HG03135 (cell line): ENCODE measurements around the gene ZNF407.
A peak's percentile ranks its signal among the peaks of the same experiment; 100 is the strongest.

Experiments
- ATAC-seq: cut with Tn5 transposase; IDR thresholded peaks from one replicate; pipeline ENCODE4 v1.9.1; 2021; ENCODE audit warnings: mild to moderate bottlenecking, moderate library complexity; ENCODE audit not compliant: unreplicated experiment

ZNF407 gene

GRCh38 chr18:74587441-74587840 is 10.2 kb upstream of the ZNF407 start:
- no peak for ATAC-seq

- ATAC-seq = no peak
Observed at GRCh38 chr18:74589021-74589420, 8.6 kb upstream of the ZNF407 start.

DNA sequence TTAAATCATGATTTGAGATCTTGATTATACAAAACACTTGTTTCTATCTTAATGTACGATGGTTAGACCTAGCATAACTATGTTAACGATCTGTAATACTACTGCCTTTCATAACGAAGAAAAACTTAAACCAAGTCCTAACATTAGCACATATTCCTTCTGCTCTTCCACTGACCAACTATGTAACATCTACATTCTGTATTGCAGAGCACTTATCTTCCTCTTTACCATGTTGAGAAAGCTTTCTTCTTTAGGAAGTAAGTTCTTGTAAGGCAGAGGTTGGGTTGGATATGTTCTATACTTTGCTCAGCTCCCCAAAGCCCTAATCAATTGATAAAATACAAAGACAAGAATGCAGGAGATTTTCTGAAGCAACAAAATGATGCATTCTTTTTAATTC is 7.9 kb upstream of the ZNF407 start:
- ATAC-seq = no peak

DNA sequence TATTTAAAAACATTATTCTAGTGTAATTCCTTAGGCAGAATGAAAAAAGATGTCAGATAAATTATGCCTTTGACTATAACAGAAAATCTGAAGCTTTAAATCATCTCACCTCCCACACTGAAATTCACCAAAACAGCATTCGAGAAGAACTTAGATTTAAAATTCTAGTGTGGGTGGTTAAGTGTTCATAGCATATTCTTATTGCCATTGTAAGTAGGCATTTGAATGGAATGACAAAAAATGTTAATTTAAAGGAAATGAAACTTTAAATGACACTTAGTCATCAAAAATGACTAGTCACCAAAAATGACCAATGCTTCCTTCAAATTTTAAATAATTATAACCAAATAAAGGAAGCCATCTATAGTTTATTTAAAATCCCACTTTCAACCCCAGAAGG is 7.0 kb upstream of the ZNF407 start:
- ATAC-seq = no peak

- no peak for ATAC-seq
Observed at GRCh38 chr18:74595431-74595830, 2.2 kb upstream of the ZNF407 start.

- ATAC-seq = peak; percentile 46
Observed at GRCh38 chr18:74597034-74597661, 522 bp upstream of the ZNF407 start.

DNA sequence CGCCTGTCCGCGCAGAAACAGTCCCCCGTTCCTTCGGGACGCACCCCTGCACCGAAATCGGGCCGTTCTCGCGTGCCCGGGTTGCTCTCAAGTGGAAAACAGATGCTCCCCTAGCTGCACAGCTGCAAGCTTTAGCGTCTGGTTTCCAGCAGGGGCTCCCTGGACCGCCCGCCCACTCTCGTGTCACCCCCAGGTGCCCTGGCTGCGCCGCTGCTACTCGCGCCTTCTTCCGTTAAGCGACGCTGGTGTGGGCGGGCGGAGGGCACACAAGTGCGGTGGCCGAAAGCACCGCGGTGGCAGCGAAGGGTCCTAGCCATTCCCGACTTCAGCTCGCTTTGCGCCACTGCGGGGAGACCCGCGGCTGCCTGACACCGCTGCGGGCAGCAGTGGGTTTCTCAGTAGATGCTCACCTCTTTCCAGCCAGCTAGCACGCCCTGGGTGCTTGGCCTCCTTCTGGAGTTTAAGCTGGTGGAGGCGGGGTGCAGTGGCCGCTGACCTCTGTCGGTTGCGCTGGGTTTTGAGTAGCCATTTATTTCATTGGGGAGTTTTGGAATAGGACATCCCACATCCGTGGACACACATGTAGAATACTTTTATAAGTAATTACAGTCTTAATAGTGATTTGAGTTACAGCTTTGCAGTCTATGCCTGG is 806 bp downstream of the ZNF407 start:
- peak; percentile 59 for ATAC-seq

DNA sequence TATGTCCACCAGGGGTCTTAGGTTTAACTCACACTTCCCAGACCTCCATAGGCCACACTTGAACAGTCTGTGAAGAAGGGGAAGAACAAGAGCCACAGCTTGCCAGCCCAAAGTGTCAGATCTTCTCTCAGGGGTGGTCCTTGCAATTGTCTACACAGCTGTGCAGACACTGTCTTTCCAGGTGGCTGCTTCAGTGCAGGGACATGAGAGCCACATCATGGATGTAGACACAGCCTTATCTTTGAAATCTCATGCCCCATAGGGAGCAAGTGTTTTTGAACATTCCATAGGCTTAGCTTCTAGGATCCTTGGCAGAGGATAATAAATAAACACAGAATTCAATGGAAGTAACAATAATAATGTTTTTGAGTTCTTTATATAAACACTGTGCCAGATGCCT is 6.7 kb downstream of the ZNF407 start:
- ATAC-seq = no peak

GRCh38 chr18:74604774-74605173 is 7.1 kb downstream of the ZNF407 start:
- no peak for ATAC-seq

DNA sequence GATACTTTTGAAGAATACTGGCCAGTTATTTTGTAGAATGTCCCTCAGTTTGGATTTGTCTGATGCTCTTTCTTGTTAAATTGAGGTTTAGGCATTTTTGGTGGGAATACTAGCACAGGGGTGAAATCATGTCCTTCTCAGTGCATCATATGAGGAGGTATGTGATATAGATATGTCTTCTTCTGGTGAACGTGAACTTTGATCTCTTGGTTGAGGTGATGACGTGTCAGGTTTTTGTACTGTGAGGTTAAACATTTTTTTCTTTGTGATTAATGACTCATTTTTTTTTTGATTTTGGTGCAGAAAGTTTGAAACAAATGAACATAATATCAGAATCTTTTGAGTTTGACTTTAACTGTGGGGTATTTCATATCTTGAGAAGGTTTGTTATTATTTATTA is 11.0 kb downstream of the ZNF407 start:
- ATAC-seq = no peak

DNA sequence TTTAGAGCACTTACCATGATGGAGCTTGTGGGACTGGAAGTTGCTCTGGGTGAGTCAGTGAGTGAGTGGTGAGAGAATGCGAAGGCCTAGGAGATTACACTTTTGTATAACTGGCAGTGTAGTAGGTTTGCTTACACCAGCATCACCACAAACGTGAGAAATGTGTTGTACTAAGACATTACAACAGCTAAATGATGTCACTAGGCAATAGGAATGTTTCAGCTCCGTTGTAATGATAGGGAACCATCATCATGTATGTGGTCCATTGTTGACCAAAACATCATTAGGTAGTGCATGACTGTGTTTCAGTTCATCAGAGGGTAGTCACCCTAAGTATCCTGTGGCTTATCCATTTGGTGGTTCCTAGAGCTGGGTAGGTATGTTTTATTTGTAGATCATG is 11.9 kb downstream of the ZNF407 start:
- no peak for ATAC-seq

- no peak for ATAC-seq
Observed at GRCh38 chr18:74610051-74610615, 12.5 kb downstream of the ZNF407 start.

DNA sequence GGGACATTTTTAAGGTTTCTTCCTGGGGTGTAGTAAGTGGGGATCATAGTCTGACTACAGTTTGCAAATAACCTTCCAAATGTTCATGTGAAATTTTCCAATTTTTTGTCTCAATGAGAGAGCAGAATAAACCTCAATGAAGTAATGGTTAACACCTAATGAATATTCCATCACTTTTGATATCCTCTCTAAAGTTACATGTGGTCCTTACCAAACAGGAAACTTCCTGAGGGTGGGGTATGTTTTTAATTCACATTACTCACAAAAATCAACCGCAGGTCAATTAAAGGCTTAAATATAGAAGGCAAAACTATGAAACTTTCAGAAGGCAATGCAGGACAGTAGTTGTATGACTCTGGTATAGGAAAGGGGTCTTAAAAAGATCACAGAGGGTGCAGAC is 13.2 kb downstream of the ZNF407 start:
- ATAC-seq = no peak

DNA sequence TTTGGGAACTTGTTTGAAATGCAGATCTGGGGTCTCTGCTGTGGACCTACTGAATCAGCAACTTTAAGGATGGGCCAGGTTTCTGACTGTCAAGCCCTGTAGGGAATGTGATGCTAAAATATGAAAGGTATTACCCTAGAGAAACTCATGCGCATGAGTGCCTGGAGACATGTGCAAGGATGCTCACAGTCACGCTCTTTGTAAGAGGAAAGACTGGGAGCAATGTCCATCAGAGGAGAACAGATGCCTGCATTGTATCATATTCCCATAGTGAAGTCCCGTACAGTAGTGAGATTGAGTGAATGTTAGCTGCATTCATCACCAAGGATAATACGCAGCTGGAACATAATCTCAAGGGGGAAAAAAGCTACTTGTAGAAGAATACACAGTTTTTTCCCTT is 14.1 kb downstream of the ZNF407 start:
- ATAC-seq = no peak

- no peak for ATAC-seq
Observed at GRCh38 chr18:74613381-74613780, 15.7 kb downstream of the ZNF407 start.

GRCh38 chr18:74616494-74616893 is 18.8 kb downstream of the ZNF407 start:
- ATAC-seq = no peak

DNA sequence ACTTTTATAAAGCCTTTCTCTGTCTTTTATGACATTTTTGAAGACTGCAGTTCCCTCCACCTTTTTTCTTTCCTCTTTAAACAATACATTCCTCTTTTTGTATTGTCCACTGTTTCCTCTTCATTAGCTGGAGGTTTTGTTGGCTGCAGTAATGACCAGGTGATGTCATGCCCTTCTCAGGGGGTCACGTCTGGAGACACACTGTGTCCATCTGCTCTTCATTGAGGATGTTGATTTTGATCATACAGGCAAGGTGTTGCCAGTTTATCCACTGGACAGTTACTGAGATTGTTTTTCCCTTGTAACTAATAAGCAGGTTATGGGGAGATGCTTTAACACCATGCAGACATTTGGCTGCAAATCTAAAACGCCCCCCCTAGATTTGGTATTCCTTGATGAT is 19.8 kb downstream of the ZNF407 start:
- ATAC-seq = no peak

GRCh38 chr18:74622072-74622471 is 24.4 kb downstream of the ZNF407 start:
- ATAC-seq = no peak

DNA sequence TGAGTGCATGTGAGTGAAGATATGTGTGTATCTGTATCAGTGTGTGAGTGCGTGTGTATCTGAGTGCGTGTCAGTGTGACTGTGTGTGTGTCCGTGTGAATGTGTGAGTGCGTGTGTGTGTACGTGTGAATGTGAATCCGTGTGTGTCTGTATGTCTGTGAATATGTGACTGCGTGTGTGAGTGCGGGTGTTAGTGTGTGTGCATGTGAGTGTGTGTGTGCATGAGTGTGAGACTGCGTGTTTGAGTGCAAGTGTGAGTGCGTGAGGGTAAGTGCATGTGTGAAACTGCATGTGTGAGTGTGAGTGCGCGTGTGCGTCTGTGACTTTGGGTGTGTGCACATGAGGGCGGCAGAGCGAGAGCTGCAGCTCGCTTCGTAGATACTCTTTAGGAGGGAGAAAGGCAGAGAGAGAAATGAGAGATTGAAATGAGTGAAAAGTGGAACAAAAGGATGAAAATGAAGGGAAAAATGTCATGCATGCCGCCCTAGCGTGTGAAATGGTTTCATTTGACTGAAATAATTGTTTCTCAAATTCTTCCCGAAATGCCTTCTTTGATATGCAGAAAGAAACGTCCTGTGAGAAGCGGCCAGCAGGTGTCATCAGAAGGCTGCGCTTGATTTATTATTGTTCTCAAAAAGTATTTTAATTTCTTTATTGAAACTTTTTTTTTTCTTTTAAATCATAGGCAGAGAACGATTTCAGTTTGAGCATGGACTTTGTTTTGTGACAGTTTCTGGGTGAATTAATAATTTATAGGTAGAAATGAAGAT is 25.6 kb downstream of the ZNF407 start:
- ATAC-seq = no peak

DNA sequence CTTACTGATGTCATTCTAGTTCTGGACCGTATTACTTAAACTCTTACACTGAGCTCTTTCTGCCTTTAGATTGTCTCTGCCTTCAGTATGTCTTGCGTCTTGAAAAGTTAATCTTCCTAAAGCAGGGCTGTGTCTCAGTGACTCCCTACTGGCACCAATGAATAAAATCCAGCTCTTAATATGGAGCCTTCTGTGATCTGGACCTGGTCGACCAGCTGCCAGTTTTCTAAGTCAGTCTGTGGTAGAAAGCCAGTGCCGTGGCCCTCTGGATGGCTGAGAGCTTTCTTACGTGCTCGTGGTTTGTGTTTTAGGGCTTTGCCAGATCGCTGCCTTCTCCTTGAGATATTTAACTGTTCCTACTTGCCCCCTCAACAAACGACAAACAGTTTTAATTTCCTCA is 26.8 kb downstream of the ZNF407 start:
- no peak for ATAC-seq

DNA sequence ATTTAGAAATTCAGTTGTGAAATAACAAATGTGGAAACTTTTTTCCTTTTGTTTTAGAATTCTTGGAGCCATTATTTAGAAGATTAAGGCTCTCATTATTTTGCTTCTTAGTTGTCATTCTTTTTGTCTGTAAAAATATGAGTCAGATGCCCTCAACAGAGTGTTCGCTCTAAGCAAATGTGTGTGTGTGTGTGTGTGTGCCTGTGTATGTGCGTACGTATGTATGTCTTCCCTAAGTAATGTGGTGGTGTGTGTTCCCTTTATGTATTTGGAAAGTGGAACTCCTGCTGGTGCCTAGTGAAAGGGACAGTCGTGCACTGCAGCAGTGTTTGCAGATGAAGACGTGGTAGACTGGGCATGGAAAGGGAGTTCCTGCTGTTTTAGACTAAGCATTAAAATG is 27.5 kb downstream of the ZNF407 start:
- no peak for ATAC-seq
